ENCODE data around the gene TRIM46. TPM values are rescaled to one million over a fixed set of nuclear protein-coding genes. Genes with fewer than 3 reads are reported as not detected.

TRIM46 gene
- total and polyA plus RNA-seq, 2 of the 13 experiments (the other 11 are each of a cell fraction or from before 2014, with no cell fraction given): 0.04 to 0.09 TPM

DNA sequence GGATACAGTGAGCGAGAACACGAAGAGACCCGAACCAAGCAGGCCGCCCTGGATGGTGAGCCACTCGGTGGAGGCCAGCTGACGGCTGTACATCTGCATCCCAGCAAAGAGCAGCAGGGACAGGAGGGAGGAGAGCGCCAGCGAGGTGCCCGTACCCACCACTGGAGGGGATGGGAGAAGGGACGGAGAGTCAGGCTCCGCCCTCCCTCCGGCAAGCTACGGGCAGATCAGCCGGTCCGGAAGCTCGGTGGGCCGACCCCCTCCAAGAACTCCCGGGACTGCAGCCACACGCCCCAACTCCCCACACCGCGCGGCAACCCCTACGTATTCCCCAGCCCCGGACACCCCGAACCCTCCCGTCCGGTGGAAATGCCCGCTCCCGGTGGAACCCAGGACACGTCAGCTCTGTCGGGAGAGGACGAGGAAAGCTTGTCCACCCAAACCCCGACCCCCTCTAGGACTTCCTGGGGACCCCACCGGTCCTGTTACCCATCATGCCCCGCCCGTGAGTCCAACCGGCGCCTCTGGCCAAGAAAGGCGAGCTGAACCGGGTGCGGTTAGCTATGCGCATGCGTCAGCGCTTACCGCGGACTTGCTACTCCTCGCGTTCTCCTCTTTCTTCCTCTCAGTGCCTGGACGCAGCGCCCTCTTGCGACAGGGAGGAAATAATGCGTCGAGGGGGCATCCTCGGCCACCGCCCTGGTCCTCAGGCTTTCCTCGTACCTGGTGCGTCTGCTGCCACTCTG, 744 bp upstream of the TRIM46 start, which contains the start of gene KRTCAP2 (continued):
- TF ChIP-seq, protein P1, sequence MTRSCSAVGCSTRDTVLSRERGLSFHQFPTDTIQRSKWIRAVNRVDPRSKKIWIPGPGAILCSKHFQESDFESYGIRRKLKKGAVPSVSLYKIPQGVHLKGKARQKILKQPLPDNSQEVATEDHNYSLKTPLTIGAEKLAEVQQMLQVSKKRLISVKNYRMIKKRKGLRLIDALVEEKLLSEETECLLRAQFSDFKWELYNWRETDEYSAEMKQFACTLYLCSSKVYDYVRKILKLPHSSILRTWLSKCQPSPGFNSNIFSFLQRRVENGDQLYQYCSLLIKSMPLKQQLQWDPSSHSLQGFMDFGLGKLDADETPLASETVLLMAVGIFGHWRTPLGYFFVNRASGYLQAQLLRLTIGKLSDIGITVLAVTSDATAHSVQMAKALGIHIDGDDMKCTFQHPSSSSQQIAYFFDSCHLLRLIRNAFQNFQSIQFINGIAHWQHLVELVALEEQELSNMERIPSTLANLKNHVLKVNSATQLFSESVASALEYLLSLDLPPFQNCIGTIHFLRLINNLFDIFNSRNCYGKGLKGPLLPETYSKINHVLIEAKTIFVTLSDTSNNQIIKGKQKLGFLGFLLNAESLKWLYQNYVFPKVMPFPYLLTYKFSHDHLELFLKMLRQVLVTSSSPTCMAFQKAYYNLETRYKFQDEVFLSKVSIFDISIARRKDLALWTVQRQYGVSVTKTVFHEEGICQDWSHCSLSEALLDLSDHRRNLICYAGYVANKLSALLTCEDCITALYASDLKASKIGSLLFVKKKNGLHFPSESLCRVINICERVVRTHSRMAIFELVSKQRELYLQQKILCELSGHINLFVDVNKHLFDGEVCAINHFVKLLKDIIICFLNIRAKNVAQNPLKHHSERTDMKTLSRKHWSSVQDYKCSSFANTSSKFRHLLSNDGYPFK (CRISPR knock-in tag; IDR thresholded peaks at IDR 0.05; ENCODE audit: borderline replicate concordance): peak; percentile 77; the same call in 1 of the 2 replicates
- TF ChIP-seq ZEB1 (IDR thresholded peaks at IDR 0.05; ENCODE audit: insufficient replicate concordance, low read depth) (peak; percentile 37), NAIF1 (CRISPR knock-in tag; IDR thresholded peaks at IDR 0.05; ENCODE audit: borderline replicate concordance) (no peak), ZNF12 (CRISPR knock-in tag; IDR thresholded peaks at IDR 0.05) (no peak), NFIC (IDR thresholded peaks at IDR 0.05; ENCODE audit: low read length) (no peak), ZNF441 (CRISPR knock-in tag; IDR thresholded peaks at IDR 0.05; ENCODE audit: borderline replicate concordance) (peak; percentile 80), NR3C1 (CRISPR knock-in tag; IDR thresholded peaks at IDR 0.05) (no peak), ZNF703 (CRISPR knock-in tag; IDR thresholded peaks at IDR 0.05; ENCODE audit: borderline replicate concordance) (no peak), IRX3 (CRISPR knock-in tag; IDR thresholded peaks at IDR 0.05; ENCODE audit: borderline replicate concordance, low read depth) (no peak), HHEX (CRISPR knock-in tag; IDR thresholded peaks at IDR 0.05) (no peak), ZNF17 (CRISPR knock-in tag; IDR thresholded peaks at IDR 0.05) (no peak), ZC3H4 (CRISPR knock-in tag; IDR thresholded peaks at IDR 0.05; ENCODE audit: borderline replicate concordance) (no peak), U2AF1 (optimal IDR thresholded peaks at IDR 0.05; ENCODE audit: low read depth, low read length) (no peak), NR2F2 (IDR thresholded peaks at IDR 0.05; ENCODE audit: borderline replicate concordance, low read depth) (no peak; the same call in 1 of the 2 replicates), ZNF343 (CRISPR knock-in tag; IDR thresholded peaks at IDR 0.05) (no peak), ZNF263 (CRISPR knock-in tag; IDR thresholded peaks at IDR 0.05) (0 out of 2 replicates have a peak, but pooled peaks have one; percentile 44), KLF11 (CRISPR knock-in tag; IDR thresholded peaks at IDR 0.05) (no peak), SMAD9 (CRISPR knock-in tag; IDR thresholded peaks at IDR 0.05) (no peak), MAFF (IDR thresholded peaks at IDR 0.05; ENCODE audit: low read depth, low read length) (no peak), HNF4G (IDR thresholded peaks at IDR 0.05; ENCODE audit: borderline replicate concordance, low read depth, low read length) (no peak), HNF4G (CRISPR knock-in tag; IDR thresholded peaks at IDR 0.05; ENCODE audit: borderline replicate concordance, low read depth) (no peak), ZNF788 (CRISPR knock-in tag; IDR thresholded peaks at IDR 0.05; ENCODE audit: borderline replicate concordance) (peak; percentile 89; the same call in 1 of the 2 replicates)
- TF ChIP-seq, protein P2, sequence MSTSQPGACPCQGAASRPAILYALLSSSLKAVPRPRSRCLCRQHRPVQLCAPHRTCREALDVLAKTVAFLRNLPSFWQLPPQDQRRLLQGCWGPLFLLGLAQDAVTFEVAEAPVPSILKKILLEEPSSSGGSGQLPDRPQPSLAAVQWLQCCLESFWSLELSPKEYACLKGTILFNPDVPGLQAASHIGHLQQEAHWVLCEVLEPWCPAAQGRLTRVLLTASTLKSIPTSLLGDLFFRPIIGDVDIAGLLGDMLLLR (CRISPR knock-in tag; IDR thresholded peaks at IDR 0.05): 0 out of 2 replicates have a peak, but pooled peaks have one; percentile 46
- TF ChIP-seq, protein P3, sequence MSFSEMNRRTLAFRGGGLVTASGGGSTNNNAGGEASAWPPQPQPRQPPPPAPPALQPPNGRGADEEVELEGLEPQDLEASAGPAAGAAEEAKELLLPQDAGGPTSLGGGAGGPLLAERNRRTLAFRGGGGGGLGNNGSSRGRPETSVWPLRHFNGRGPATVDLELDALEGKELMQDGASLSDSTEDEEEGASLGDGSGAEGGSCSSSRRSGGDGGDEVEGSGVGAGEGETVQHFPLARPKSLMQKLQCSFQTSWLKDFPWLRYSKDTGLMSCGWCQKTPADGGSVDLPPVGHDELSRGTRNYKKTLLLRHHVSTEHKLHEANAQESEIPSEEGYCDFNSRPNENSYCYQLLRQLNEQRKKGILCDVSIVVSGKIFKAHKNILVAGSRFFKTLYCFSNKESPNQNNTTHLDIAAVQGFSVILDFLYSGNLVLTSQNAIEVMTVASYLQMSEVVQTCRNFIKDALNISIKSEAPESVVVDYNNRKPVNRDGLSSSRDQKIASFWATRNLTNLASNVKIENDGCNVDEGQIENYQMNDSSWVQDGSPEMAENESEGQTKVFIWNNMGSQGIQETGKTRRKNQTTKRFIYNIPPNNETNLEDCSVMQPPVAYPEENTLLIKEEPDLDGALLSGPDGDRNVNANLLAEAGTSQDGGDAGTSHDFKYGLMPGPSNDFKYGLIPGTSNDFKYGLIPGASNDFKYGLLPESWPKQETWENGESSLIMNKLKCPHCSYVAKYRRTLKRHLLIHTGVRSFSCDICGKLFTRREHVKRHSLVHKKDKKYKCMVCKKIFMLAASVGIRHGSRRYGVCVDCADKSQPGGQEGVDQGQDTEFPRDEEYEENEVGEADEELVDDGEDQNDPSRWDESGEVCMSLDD (CRISPR knock-in tag; IDR thresholded peaks at IDR 0.05; ENCODE audit: borderline replicate concordance): 0 out of 2 replicates have a peak, but pooled peaks have one; percentile 62
- TF ChIP-seq, protein P4, sequence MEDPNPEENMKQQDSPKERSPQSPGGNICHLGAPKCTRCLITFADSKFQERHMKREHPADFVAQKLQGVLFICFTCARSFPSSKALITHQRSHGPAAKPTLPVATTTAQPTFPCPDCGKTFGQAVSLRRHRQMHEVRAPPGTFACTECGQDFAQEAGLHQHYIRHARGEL (CRISPR knock-in tag; IDR thresholded peaks at IDR 0.05): no peak
